ENCODE measurements around the gene COL12A1. TPM values are rescaled to one million over a fixed set of nuclear protein-coding genes. Genes with fewer than 3 reads are reported as not detected.

The COL12A1 gene
- polyA plus RNA-seq, 1 donor (not counting 4 experiments of a cell fraction or from before 2014, with no cell fraction given): 96.9 TPM

GRCh38 chr6:75106426-75106825 is 99.4 kb downstream of the COL12A1 start:
- no peak overlapping the region for H2AFZ ChIP-seq (ENCODE audit: control insufficient read depth, low read length)
- dilution Hi-C loops (cut with MboI; ENCODE audit: extremely low pct_ligation_motif_present, low sequenced_read_pairs): no loop called here
- no peak for FAIRE-seq
- H3K4me3 ChIP-seq (ENCODE audit: control insufficient read depth in 2 of 3, extremely low read depth in 1 of 3, insufficient read depth in 2 of 3, low read depth in 1 of 3, low read length in 3 of 3): no peak overlapping the region
- no peaks in the 10 kb centered on the region for H3K9me1 ChIP-seq (ENCODE audit: control insufficient read depth, extremely low read depth, insufficient read depth, low read length)
- H3K9ac ChIP-seq (ENCODE audit: control insufficient read depth, extremely low read depth, insufficient read depth, low read length): no peak overlapping the region
- H3K27ac ChIP-seq (ENCODE audit: control insufficient read depth, insufficient read depth, low read length): no peak overlapping the region
- no peak overlapping the region for H3K4me2 ChIP-seq (ENCODE audit: control insufficient read depth, extremely low read depth, insufficient read depth, low read depth, low read length)
- no peaks in the 10 kb centered on the region for H3K9me3 ChIP-seq (ENCODE audit: control insufficient read depth, low read depth, low read length)
- no peaks in the 10 kb centered on the region for H3K27me3 ChIP-seq (ENCODE audit: control insufficient read depth, extremely low read depth, insufficient read depth, low read length)
- TF ChIP-seq CTCF (optimal IDR thresholded peaks at IDR 0.05 in 1 of 3, IDR thresholded peaks at IDR 0.05 in 1 of 3, conservative IDR thresholded peaks at IDR 0.05 in 1 of 3; ENCODE audit: extremely low read depth in 1 of 3, insufficient read depth in 2 of 3, low read length in 3 of 3): no peak
- no peak for TF ChIP-seq EZH2 (IDR thresholded peaks at IDR 0.05; ENCODE audit: low read length)
- H3K4me1 ChIP-seq (ENCODE audit: control insufficient read depth, extremely low read depth, insufficient read depth, low read length): no peaks in the 10 kb centered on the region
- H3K36me3 ChIP-seq (ENCODE audit: control insufficient read depth in 2 of 2, extremely low read depth in 1 of 2, insufficient read depth in 2 of 2, low read length in 2 of 2): peaks cover 7 to 24% of the 10 kb centered on the region in 2 experiments
- no peaks in the 10 kb centered on the region for H3K79me2 ChIP-seq (ENCODE audit: control insufficient read depth, insufficient read depth, low read length)
- DNase-seq (ENCODE audit: low read depth, low spot score): no peak
- H4K20me1 ChIP-seq (ENCODE audit: control insufficient read depth, extremely low read depth, insufficient read depth, low read length): no peaks in the 10 kb centered on the region

- Histone ChIP-seq H3K27ac (ENCODE audit: control insufficient read depth, insufficient read depth, low read length) (no peak overlapping the region), H4K20me1 (ENCODE audit: control insufficient read depth, extremely low read depth, insufficient read depth, low read length) (no peaks in the 10 kb centered on the region), H3K79me2 (ENCODE audit: control insufficient read depth, insufficient read depth, low read length) (no peaks in the 10 kb centered on the region), H3K4me3 (ENCODE audit: control insufficient read depth in 2 of 3, extremely low read depth in 1 of 3, insufficient read depth in 2 of 3, low read depth in 1 of 3, low read length in 3 of 3) (no peak overlapping the region), H3K9me1 (ENCODE audit: control insufficient read depth, extremely low read depth, insufficient read depth, low read length) (no peaks in the 10 kb centered on the region), H3K36me3 (ENCODE audit: control insufficient read depth in 2 of 2, extremely low read depth in 1 of 2, insufficient read depth in 2 of 2, low read length in 2 of 2) (peaks cover 8 to 21% of the 10 kb centered on the region in 2 experiments), H3K9me3 (ENCODE audit: control insufficient read depth, low read depth, low read length) (no peaks in the 10 kb centered on the region), H2AFZ (ENCODE audit: control insufficient read depth, low read length) (no peak overlapping the region), H3K4me2 (ENCODE audit: control insufficient read depth, extremely low read depth, insufficient read depth, low read depth, low read length) (no peak overlapping the region), H3K9ac (ENCODE audit: control insufficient read depth, extremely low read depth, insufficient read depth, low read length) (no peak overlapping the region), H3K27me3 (ENCODE audit: control insufficient read depth, extremely low read depth, insufficient read depth, low read length) (no peaks in the 10 kb centered on the region), H3K4me1 (ENCODE audit: control insufficient read depth, extremely low read depth, insufficient read depth, low read length) (no peaks in the 10 kb centered on the region)
- TF ChIP-seq EZH2 (IDR thresholded peaks at IDR 0.05; ENCODE audit: low read length): no peak
- no peak for TF ChIP-seq CTCF (optimal IDR thresholded peaks at IDR 0.05 in 1 of 3, IDR thresholded peaks at IDR 0.05 in 1 of 3, conservative IDR thresholded peaks at IDR 0.05 in 1 of 3; ENCODE audit: extremely low read depth in 1 of 3, insufficient read depth in 2 of 3, low read length in 3 of 3)
- DNase-seq (ENCODE audit: low read depth, low spot score) (no peak), FAIRE-seq (no peak)
- dilution Hi-C loops (cut with MboI; ENCODE audit: extremely low pct_ligation_motif_present, low sequenced_read_pairs): no loop called here
Measured at GRCh38 chr6:75103431-75103830, 102.4 kb downstream of the COL12A1 start.

Measured in keratinocyte (primary cell).